ENCODE measurements around the gene TRANK1.

DNA sequence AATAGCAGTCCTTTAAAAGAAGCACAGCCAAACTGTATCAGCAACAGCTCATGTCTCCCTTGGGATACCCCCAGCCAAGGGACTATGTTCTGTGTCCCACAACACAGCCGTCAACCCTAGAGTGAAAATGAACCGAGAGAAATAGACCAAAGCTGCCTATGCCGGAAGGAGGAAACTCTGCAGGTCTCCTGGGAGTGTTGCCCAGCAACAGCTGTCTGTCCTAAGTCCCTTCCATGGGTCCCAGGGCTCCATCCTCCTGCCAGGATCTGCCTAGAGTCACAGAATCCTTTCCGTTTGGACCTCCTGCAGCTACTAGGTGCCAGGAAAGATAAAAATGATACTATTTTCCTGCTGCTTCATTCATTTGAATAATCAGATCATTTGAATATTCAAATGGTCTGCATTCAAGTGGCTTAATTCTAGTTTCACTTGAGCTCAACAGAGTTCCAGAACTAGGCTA is 53.1 kb downstream of the TRANK1 start:
- TF ChIP-seq POLR2A (IDR thresholded peaks at IDR 0.05), result no peak
- TF ChIP-seq, protein P1, sequence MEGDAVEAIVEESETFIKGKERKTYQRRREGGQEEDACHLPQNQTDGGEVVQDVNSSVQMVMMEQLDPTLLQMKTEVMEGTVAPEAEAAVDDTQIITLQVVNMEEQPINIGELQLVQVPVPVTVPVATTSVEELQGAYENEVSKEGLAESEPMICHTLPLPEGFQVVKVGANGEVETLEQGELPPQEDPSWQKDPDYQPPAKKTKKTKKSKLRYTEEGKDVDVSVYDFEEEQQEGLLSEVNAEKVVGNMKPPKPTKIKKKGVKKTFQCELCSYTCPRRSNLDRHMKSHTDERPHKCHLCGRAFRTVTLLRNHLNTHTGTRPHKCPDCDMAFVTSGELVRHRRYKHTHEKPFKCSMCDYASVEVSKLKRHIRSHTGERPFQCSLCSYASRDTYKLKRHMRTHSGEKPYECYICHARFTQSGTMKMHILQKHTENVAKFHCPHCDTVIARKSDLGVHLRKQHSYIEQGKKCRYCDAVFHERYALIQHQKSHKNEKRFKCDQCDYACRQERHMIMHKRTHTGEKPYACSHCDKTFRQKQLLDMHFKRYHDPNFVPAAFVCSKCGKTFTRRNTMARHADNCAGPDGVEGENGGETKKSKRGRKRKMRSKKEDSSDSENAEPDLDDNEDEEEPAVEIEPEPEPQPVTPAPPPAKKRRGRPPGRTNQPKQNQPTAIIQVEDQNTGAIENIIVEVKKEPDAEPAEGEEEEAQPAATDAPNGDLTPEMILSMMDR (IDR thresholded peaks at IDR 0.05), result no peak

Measured in prostate gland (tissue), 2 donors.